HepG2 (cell line): ENCODE measurements around the gene LRRC3C. TPM values are rescaled to one million over a fixed set of nuclear protein-coding genes. Genes with fewer than 3 reads are reported as not detected.

Source experiments
- E2F5 ChIP-seq: sonication (generic); formaldehyde crosslinking; conservative IDR thresholded peaks from 2 replicates; pipeline ENCODE4 v1.4.0; 2020; ENCODE audit warnings: missing genetic modification reagents
- MED1 ChIP-seq: sonication (generic); formaldehyde crosslinking; IDR thresholded peaks from 2 replicates; pipeline ENCODE4 v1.4.0; 2020; ENCODE audit warnings: missing genetic modification reagents
- PBX2 ChIP-seq: IDR thresholded peaks from 2 replicates; pipeline ENCODE4 v1.6.1; 2016; ENCODE audit warnings: control low read depth
- UBTF ChIP-seq: sonication (generic); formaldehyde crosslinking; IDR thresholded peaks from 2 replicates; pipeline ENCODE4 v1.4.0; 2020; ENCODE audit warnings: mild to moderate bottlenecking, missing genetic modification reagents
- ZBTB44 ChIP-seq: sonication (generic); formaldehyde crosslinking; IDR thresholded peaks from 2 replicates; pipeline ENCODE4 v1.4.0; 2020; ENCODE audit warnings: missing genetic modification reagents
- ZKSCAN1 ChIP-seq: fragments of 150-350 bp; IDR thresholded peaks from 2 replicates; pipeline ENCODE4 v1.6.1; 2014; ENCODE audit warnings: low read length
- ZNF280D ChIP-seq: sonication (generic); formaldehyde crosslinking; IDR thresholded peaks from 2 replicates; pipeline ENCODE4 v1.5.1; 2020; ENCODE audit warnings: mild to moderate bottlenecking, missing genetic modification reagents
- ZNF329 ChIP-seq: sonication (generic); formaldehyde crosslinking; IDR thresholded peaks from 2 replicates; pipeline ENCODE4 v1.9.0; 2021; ENCODE audit warnings: low read depth, mild to moderate bottlenecking, missing genetic modification reagents
- ZNF446 ChIP-seq: sonication (generic); formaldehyde crosslinking; IDR thresholded peaks from 2 replicates; pipeline ENCODE4 v1.5.0; 2020; ENCODE audit warnings: mild to moderate bottlenecking, missing genetic modification reagents
- ZNF484 ChIP-seq: sonication (generic); formaldehyde crosslinking; IDR thresholded peaks from 2 replicates; pipeline ENCODE4 v1.5.1; 2020; ENCODE audit warnings: mild to moderate bottlenecking, low read depth, missing genetic modification reagents, borderline replicate concordance
- ZNF687 ChIP-seq: sonication (generic); formaldehyde crosslinking; IDR thresholded peaks from 2 replicates; pipeline ENCODE4 v1.5.1; 2020; ENCODE audit warnings: mild to moderate bottlenecking, missing genetic modification reagents, moderate library complexity
- ZNF841 ChIP-seq: sonication (generic); formaldehyde crosslinking; IDR thresholded peaks from 2 replicates; pipeline ENCODE4 v1.8.1; 2023; ENCODE audit warnings: missing genetic modification reagents, borderline replicate concordance
- ZNF883 ChIP-seq: sonication (generic); formaldehyde crosslinking; IDR thresholded peaks from 2 replicates; pipeline ENCODE4 v1.5.1; 2020; ENCODE audit warnings: mild to moderate bottlenecking, missing genetic modification reagents; ENCODE audit errors: not compliant biosample characterization
- ZSCAN30 ChIP-seq: sonication (generic); formaldehyde crosslinking; IDR thresholded peaks from 2 replicates; pipeline ENCODE4 v1.5.0; 2020; ENCODE audit warnings: mild to moderate bottlenecking, missing genetic modification reagents
- polyA plus RNA-seq, 8 experiments: library from polyadenylated mRNA; depleted of rRNA in 3 of 8; stranded (reverse) in 7 of 8; unstranded in 1 of 8; fragments of >200 nt; fragmentation: Illumina TruSeq in 4 of 8; extraction: Trizol in 4 of 8; gene quantifications; 2 replicates each; pipeline versions ENCODE4 v1.2.1 to v1.2.3, GENCODE V29; 2011 to 2016; ENCODE audit warnings: low read depth in 4 of 8, missing spikeins in 1 of 8, mixed read lengths in 1 of 8; ENCODE audit not compliant: insufficient read depth in 1 of 8
- total RNA-seq, 5 experiments: library from RNA; depleted of rRNA; stranded (reverse); fragments of >200 nt; fragmentation: Illumina TruSeq; extraction: Trizol; gene quantifications; 2 replicates each; pipeline ENCODE4 v1.2.3, GENCODE V29; 2016; ENCODE audit warnings: low read depth in 1 of 5

Gene LRRC3C
- total and polyA plus RNA-seq, 2 of the 13 experiments (the other 11 are each of a cell fraction or from before 2014, with no cell fraction given): 0.17 TPM; not detected in 1

- TF ChIP-seq ZNF280D (CRISPR knock-in tag) (0 out of 2 replicates have a peak, but pooled peaks have one; percentile 1), ZNF446 (CRISPR knock-in tag) (no peak), PBX2 (CRISPR knock-in tag) (no peak), ZSCAN30 (no peak), ZKSCAN1 (no peak), ZNF883 (CRISPR knock-in tag) (peak; percentile 16), E2F5 (CRISPR knock-in tag) (no peak), ZNF484 (no peak), MED1 (CRISPR knock-in tag) (0 out of 2 replicates have a peak, but pooled peaks have one; percentile 26), UBTF (CRISPR knock-in tag) (no peak), ZNF329 (CRISPR knock-in tag) (no peak), ZNF687 (CRISPR knock-in tag) (peak; percentile 25; the same call in 1 of the 2 replicates), ZBTB44 (CRISPR knock-in tag) (no peak), ZNF841 (no peak)
Measured at GRCh38 chr17:39951924-39952679, 24.6 kb downstream of the LRRC3C start (continued).
